Measurements from ENCODE around the gene RHOA.
"Not testable (repeated sequence)": the region's sequence is repeated elsewhere in the genome, so short reads cannot be mapped to it uniquely, and the experiment has no call there.

The RHOA gene

DNA sequence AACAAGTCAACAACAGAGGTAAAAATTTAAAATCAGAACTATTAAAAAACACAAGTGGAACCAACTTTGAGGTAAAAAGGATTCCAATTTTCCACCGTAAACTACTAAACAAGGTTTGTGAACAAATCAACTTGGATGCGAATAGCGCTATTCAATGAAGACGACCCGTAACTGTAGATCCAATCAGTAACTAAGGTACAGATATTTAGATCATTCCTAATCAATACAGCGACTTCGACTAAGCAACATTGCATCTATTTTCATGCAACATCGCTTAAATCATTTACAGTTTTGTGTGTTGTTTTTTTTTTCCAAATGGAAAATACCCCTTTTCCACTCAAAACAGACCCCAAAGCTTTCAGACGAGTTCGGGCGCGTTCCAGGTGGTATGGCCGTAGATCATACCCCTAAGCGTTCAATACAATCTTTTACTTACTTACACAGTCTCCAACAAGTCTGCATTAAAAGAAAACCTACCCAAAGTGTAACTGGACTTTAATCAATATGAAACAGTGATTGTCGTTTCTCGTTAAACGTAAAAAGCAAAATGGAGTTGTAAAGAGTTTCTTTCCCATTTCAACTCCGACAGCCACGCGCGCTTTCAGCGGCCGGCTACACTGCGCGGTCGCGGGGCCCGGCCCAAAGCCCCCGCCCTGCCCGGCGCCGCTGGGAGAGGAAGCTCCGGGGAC, 786 bp downstream of the RHOA start:
- Histone ChIP-seq H3K27ac (ENCODE audit: low read length) (peak overlapping the region; percentile 88), H3K9me3 (ENCODE audit: control insufficient read depth in 1 of 2, low read length in 2 of 2) (no peaks in the 10 kb centered on the region), H3K36me3 (ENCODE audit: control insufficient read depth in 1 of 2, insufficient read depth in 2 of 2, low read length in 2 of 2) (peaks cover 10 to 12% of the 10 kb centered on the region in 2 donors), H3K4me1 (ENCODE audit: control insufficient read depth in 1 of 2, insufficient read depth in 2 of 2, low read length in 2 of 2) (peaks cover 28 to 53% of the 10 kb centered on the region in 2 donors), H3K27me3 (ENCODE audit: low read depth, low read length) (no peaks in the 10 kb centered on the region), H3K4me3 (ENCODE audit: low read depth in 1 of 2, low read length in 2 of 2) (peak overlapping the region; percentile 73 to 86)

DNA sequence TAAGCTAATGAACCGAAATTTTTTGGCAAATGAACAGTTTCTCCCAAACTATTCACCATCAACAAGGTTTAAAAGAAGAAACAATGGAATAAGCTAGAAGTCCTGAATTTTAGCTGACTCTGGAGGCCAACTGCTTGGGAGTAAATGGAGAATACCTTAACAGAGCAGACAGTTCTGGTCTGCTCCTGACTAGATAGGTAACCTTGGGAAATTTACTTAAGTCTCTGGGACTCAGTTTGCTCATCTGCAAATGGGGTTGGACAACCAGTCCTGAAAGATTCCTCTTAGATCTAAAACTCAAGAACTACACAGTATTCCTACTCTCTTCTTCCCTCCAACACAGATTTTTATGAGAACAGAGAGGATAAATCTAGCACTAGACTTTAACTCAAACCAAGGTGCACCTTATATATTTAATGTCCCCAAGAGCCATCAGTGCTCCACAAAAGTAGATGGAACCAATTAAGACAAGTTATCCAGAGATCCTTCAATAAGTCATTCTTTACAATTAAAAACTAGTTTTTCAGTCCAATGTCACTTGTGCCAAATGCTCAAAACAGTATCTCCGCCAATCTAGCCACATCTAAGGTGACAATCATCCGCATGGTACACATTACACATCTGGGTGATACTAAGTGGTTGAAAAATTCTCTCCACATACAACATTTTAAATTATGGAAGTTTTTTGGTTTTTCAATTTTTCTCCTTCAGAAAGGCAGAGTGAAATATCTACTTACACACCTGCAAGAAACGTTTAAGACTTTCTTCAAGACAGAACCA, 1.5 kb downstream of the RHOA start:
- Histone ChIP-seq H3K27me3 (ENCODE audit: low read depth, low read length) (no peaks in the 10 kb centered on the region), H3K4me3 (ENCODE audit: low read depth in 1 of 2, low read length in 2 of 2) (peak overlapping the region; percentile 73 to 86), H3K9me3 (ENCODE audit: control insufficient read depth in 1 of 2, low read length in 2 of 2) (no peaks in the 10 kb centered on the region), H3K27ac (ENCODE audit: low read length) (peak overlapping the region; percentile 88), H3K4me1 (ENCODE audit: control insufficient read depth in 1 of 2, insufficient read depth in 2 of 2, low read length in 2 of 2) (peaks cover 22 to 61% of the 10 kb centered on the region in 2 donors), H3K36me3 (ENCODE audit: control insufficient read depth in 1 of 2, insufficient read depth in 2 of 2, low read length in 2 of 2) (peaks cover 5 to 6% of the 10 kb centered on the region in 2 donors)

GRCh38 chr3:49406571-49407565, 4.9 kb downstream of the RHOA start:
- Histone ChIP-seq H3K27ac (ENCODE audit: low read length) (no peak overlapping the region), H3K36me3 (ENCODE audit: control insufficient read depth in 1 of 2, insufficient read depth in 2 of 2, low read length in 2 of 2) (no peaks in the 10 kb centered on the region), H3K9me3 (ENCODE audit: control insufficient read depth in 1 of 2, low read length in 2 of 2) (no peaks in the 10 kb centered on the region), H3K4me3 (ENCODE audit: low read depth in 1 of 2, low read length in 2 of 2) (no peak overlapping the region), H3K4me1 (ENCODE audit: control insufficient read depth in 1 of 2, insufficient read depth in 2 of 2, low read length in 2 of 2) (peaks cover 14 to 60% of the 10 kb centered on the region in 2 donors), H3K27me3 (ENCODE audit: low read depth, low read length) (no peaks in the 10 kb centered on the region)

GRCh38 chr3:49405570-49405969, 6.2 kb downstream of the RHOA start:
- not testable (repeated sequence) for H3K9me3 ChIP-seq (ENCODE audit: control insufficient read depth in 1 of 2, low read length in 2 of 2); H3K36me3 ChIP-seq (ENCODE audit: control insufficient read depth in 1 of 2, insufficient read depth in 2 of 2, low read length in 2 of 2); H3K27me3 ChIP-seq (ENCODE audit: low read depth, low read length); H3K27ac ChIP-seq (ENCODE audit: low read length)
- H3K4me1 ChIP-seq (ENCODE audit: control insufficient read depth in 1 of 2, insufficient read depth in 2 of 2, low read length in 2 of 2), result peaks cover 13 to 67% of the 10 kb centered on the region in 2 donors
- H3K4me3 ChIP-seq (ENCODE audit: low read depth in 1 of 2, low read length in 2 of 2), result peak overlapping the region in 1 of 2 donors; percentile 28

DNA sequence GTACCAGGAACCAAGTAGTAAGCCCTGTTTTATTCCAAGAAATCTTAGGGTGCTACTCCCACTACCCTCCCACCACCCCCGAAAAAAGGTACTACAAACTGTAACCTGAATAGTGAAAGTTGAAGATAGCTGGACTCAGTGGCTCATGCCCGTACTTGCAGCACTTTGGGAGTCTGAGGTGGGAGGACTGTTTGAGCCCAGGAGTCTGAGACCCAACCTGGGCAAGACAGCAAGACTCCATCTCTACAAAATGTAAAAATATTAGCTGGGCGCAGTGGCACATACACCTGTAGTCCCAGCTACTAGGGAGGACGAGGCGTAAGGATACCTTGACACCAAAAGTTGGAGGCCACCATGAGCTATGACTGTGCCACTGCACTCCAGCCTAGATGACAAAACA, 7.9 kb downstream of the RHOA start:
- H3K27me3 ChIP-seq (ENCODE audit: low read depth, low read length), result no peaks in the 10 kb centered on the region
- H3K27ac ChIP-seq (ENCODE audit: low read length), result no peak overlapping the region
- H3K4me3 ChIP-seq (ENCODE audit: low read depth in 1 of 2, low read length in 2 of 2), result no peak overlapping the region
- H3K4me1 ChIP-seq (ENCODE audit: control insufficient read depth in 1 of 2, insufficient read depth in 2 of 2, low read length in 2 of 2), result peaks cover 0 to 61% of the 10 kb centered on the region in 2 donors
- no peaks in the 10 kb centered on the region for H3K9me3 ChIP-seq (ENCODE audit: control insufficient read depth in 1 of 2, low read length in 2 of 2)
- H3K36me3 ChIP-seq (ENCODE audit: control insufficient read depth in 1 of 2, insufficient read depth in 2 of 2, low read length in 2 of 2), result peaks cover 0 to 4% of the 10 kb centered on the region in 2 donors

- no peaks in the 10 kb centered on the region for H3K9me3 ChIP-seq (ENCODE audit: control insufficient read depth in 1 of 2, low read length in 2 of 2)
- H3K27ac ChIP-seq (ENCODE audit: low read length), result no peak overlapping the region
- no peak overlapping the region for H3K4me3 ChIP-seq (ENCODE audit: low read depth in 1 of 2, low read length in 2 of 2)
- H3K36me3 ChIP-seq (ENCODE audit: control insufficient read depth in 1 of 2, insufficient read depth in 2 of 2, low read length in 2 of 2), result peaks cover 0 to 4% of the 10 kb centered on the region in 2 donors
- H3K27me3 ChIP-seq (ENCODE audit: low read depth, low read length), result no peaks in the 10 kb centered on the region
- peaks cover 0 to 52% of the 10 kb centered on the region in 2 donors for H3K4me1 ChIP-seq (ENCODE audit: control insufficient read depth in 1 of 2, insufficient read depth in 2 of 2, low read length in 2 of 2)
Observed at GRCh38 chr3:49401766-49402165, 10.0 kb downstream of the RHOA start.

GRCh38 chr3:49399461-49399860, 12.3 kb downstream of the RHOA start:
- H3K9me3 ChIP-seq (ENCODE audit: control insufficient read depth in 1 of 2, low read length in 2 of 2), result no peaks in the 10 kb centered on the region
- H3K27ac ChIP-seq (ENCODE audit: low read length), result no peak overlapping the region
- no peak overlapping the region for H3K4me3 ChIP-seq (ENCODE audit: low read depth in 1 of 2, low read length in 2 of 2)
- H3K4me1 ChIP-seq (ENCODE audit: control insufficient read depth in 1 of 2, insufficient read depth in 2 of 2, low read length in 2 of 2), result peaks cover 0 to 38% of the 10 kb centered on the region in 2 donors
- H3K27me3 ChIP-seq (ENCODE audit: low read depth, low read length), result no peaks in the 10 kb centered on the region
- H3K36me3 ChIP-seq (ENCODE audit: control insufficient read depth in 1 of 2, insufficient read depth in 2 of 2, low read length in 2 of 2), result peaks cover 0 to 4% of the 10 kb centered on the region in 2 donors

- no peak overlapping the region for H3K27ac ChIP-seq (ENCODE audit: low read length)
- no peaks in the 10 kb centered on the region for H3K27me3 ChIP-seq (ENCODE audit: low read depth, low read length)
- peaks cover 0 to 32% of the 10 kb centered on the region in 2 donors for H3K4me1 ChIP-seq (ENCODE audit: control insufficient read depth in 1 of 2, insufficient read depth in 2 of 2, low read length in 2 of 2)
- H3K4me3 ChIP-seq (ENCODE audit: low read depth in 1 of 2, low read length in 2 of 2), result no peak overlapping the region
- peaks cover 0 to 4% of the 10 kb centered on the region in 2 donors for H3K36me3 ChIP-seq (ENCODE audit: control insufficient read depth in 1 of 2, insufficient read depth in 2 of 2, low read length in 2 of 2)
- H3K9me3 ChIP-seq (ENCODE audit: control insufficient read depth in 1 of 2, low read length in 2 of 2), result no peaks in the 10 kb centered on the region
Observed at GRCh38 chr3:49397470-49397869, 14.3 kb downstream of the RHOA start.

DNA sequence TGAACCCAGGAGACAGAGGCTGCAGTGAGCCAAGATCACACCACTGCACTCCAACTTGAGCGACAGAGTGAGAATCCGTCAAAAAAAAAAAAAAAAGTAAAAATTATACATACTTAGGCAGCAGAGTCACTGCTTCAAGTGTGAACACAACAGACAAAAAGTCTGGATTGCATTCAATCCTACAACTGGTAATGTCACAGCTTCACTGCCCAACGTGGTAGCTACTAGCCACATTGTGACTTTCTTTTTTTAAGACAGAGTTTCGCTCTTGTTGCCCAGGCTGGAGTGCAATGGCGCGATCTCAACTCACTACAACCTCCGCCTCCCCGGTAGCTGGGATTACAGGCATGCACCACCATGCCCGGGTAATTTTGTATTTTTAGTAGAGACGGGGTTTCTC, 20.5 kb downstream of the RHOA start:
- H3K4me1 ChIP-seq (ENCODE audit: control insufficient read depth in 1 of 2, insufficient read depth in 2 of 2, low read length in 2 of 2); H3K4me3 ChIP-seq (ENCODE audit: low read depth in 1 of 2, low read length in 2 of 2); H3K9me3 ChIP-seq (ENCODE audit: control insufficient read depth in 1 of 2, low read length in 2 of 2); H3K36me3 ChIP-seq (ENCODE audit: control insufficient read depth in 1 of 2, insufficient read depth in 2 of 2, low read length in 2 of 2); H3K27me3 ChIP-seq (ENCODE audit: low read depth, low read length); H3K27ac ChIP-seq (ENCODE audit: low read length): not testable (repeated sequence)

DNA sequence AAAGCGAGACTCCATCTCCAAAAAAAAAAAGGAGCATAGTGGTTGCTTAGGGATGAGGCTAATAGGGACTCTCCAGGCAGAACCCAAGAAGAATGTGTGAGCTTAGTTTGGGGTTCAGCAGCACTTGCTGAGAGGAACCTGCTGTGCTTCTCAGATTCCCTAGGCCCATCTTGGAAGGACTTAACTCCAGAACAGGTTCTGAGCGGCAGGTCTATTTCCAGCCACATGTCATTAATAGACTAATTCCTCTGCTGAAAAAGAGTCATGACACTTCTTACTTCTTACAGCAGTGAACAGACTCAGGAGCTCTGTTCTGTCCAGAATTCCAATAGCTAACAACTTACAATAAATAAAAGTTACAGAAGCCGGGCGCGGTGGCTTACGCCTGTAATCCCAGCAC, 22.5 kb downstream of the RHOA start:
- H3K27me3 ChIP-seq (ENCODE audit: low read depth, low read length), result no peaks in the 10 kb centered on the region
- H3K4me3 ChIP-seq (ENCODE audit: low read depth in 1 of 2, low read length in 2 of 2), result no peak overlapping the region
- H3K4me1 ChIP-seq (ENCODE audit: control insufficient read depth in 1 of 2, insufficient read depth in 2 of 2, low read length in 2 of 2), result peaks cover 5 to 22% of the 10 kb centered on the region in 2 donors
- no peaks in the 10 kb centered on the region for H3K36me3 ChIP-seq (ENCODE audit: control insufficient read depth in 1 of 2, insufficient read depth in 2 of 2, low read length in 2 of 2)
- no peak overlapping the region for H3K27ac ChIP-seq (ENCODE audit: low read length)
- no peaks in the 10 kb centered on the region for H3K9me3 ChIP-seq (ENCODE audit: control insufficient read depth in 1 of 2, low read length in 2 of 2)
